Chondrocyte (in vitro differentiated cells): ENCODE results near the gene YIPF5. TPM values are rescaled to one million over a fixed set of nuclear protein-coding genes. Genes with fewer than 3 reads are reported as not detected.

Source experiments
- DNase-seq: peaks from one replicate; pipeline ENCODE4 v3.0.0; 2021; ENCODE audit warnings: mixed read lengths, low spot score
- H3K27ac Mint-ChIP-seq: one replicate; pipeline ENCODE4 v1.8.0; 2021; ENCODE audit warnings: mild to moderate bottlenecking, moderate library complexity, mixed read lengths; ENCODE audit not compliant: unreplicated experiment
- H3K27me3 Mint-ChIP-seq: 2 replicates; pipeline ENCODE4 v1.8.0; 2021; ENCODE audit warnings: low read depth, mixed read lengths
- H3K36me3 Mint-ChIP-seq: 2 replicates; pipeline ENCODE4 v1.8.0; 2021; ENCODE audit warnings: low read depth, mixed read lengths
- H3K4me1 Mint-ChIP-seq: 2 replicates; pipeline ENCODE4 v1.8.0; 2021; ENCODE audit warnings: low read depth, mild to moderate bottlenecking, mixed read lengths
- H3K4me3 Mint-ChIP-seq: one replicate; pipeline ENCODE4 v1.8.0; 2021; ENCODE audit warnings: mild to moderate bottlenecking, moderate library complexity, mixed read lengths; ENCODE audit not compliant: unreplicated experiment
- H3K9me3 Mint-ChIP-seq: 2 replicates; pipeline ENCODE4 v1.8.0; 2021; ENCODE audit warnings: low read depth, mixed read lengths
- total RNA-seq: library from RNA; stranded (reverse); gene quantifications from 3 replicates; pipeline ENCODE4 v1.2.1, GENCODE V29; 2021
- TF ChIP-seq, protein P1 (sequence below): fragments of 200-600 bp; sonication (generic); IDR thresholded peaks from 2 replicates; pipeline ENCODE4 v1.5.0; 2021; ENCODE audit warnings: antibody characterized with exemption, mild to moderate bottlenecking, moderate library complexity

Gene YIPF5
- total RNA-seq, 1 donor from 2014 or later, result 113 TPM

DNA sequence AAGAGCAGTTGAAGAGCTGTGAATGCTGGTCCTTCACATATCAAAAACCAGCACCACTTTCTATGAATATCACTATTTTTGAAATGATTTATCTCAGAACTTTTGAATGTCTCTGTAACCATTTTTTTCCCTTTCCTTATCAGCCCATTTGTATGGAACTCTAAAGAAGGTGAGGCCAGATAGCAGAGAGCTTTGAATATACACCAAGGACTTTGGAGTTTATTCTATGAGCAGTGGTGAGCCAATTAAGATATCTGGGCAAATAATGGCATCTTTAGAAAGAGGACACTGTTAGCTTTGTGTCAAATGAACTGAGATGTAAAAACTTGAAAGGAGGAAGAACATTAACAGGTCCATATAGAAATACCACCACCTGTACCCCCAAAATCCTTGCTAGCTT lies 22.2 kb upstream of the YIPF5 start:
- Mint-ChIP-seq H3K4me3 (no peak overlapping the region), H3K36me3 (no peaks in the 10 kb centered on the region), H3K27ac (no peak overlapping the region), H3K9me3 (no peaks in the 10 kb centered on the region), H3K4me1 (peaks cover 22% of the 10 kb centered on the region), H3K27me3 (no peaks in the 10 kb centered on the region)
- TF ChIP-seq, protein P1, sequence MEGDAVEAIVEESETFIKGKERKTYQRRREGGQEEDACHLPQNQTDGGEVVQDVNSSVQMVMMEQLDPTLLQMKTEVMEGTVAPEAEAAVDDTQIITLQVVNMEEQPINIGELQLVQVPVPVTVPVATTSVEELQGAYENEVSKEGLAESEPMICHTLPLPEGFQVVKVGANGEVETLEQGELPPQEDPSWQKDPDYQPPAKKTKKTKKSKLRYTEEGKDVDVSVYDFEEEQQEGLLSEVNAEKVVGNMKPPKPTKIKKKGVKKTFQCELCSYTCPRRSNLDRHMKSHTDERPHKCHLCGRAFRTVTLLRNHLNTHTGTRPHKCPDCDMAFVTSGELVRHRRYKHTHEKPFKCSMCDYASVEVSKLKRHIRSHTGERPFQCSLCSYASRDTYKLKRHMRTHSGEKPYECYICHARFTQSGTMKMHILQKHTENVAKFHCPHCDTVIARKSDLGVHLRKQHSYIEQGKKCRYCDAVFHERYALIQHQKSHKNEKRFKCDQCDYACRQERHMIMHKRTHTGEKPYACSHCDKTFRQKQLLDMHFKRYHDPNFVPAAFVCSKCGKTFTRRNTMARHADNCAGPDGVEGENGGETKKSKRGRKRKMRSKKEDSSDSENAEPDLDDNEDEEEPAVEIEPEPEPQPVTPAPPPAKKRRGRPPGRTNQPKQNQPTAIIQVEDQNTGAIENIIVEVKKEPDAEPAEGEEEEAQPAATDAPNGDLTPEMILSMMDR, result no peak
- DNase-seq, result no peak

DNA sequence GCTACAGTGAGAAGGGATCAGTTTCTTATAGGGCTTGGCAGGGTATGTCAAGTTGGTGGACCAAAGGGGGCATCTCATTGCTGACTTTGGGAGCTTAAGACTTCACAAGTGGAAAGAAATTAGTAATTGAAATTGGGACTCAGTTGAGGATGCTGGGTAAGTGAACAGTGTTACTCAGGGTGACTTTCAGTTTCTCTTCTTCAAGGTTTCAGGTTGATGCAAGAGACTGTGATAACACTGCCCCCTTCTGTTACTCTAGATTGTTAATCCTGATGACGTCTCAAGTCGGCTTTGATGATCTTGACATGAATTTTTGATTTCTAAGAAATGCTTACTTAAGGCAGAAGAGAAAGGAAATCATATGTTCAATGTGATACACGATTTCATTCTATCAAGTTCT lies 21.5 kb upstream of the YIPF5 start:
- Mint-ChIP-seq H3K27me3 (no peaks in the 10 kb centered on the region), H3K36me3 (no peaks in the 10 kb centered on the region), H3K4me3 (no peak overlapping the region), H3K27ac (no peak overlapping the region), H3K9me3 (no peaks in the 10 kb centered on the region), H3K4me1 (peaks cover 29% of the 10 kb centered on the region)
- TF ChIP-seq, protein P1, result peak; percentile 69
- no peak for DNase-seq

DNA sequence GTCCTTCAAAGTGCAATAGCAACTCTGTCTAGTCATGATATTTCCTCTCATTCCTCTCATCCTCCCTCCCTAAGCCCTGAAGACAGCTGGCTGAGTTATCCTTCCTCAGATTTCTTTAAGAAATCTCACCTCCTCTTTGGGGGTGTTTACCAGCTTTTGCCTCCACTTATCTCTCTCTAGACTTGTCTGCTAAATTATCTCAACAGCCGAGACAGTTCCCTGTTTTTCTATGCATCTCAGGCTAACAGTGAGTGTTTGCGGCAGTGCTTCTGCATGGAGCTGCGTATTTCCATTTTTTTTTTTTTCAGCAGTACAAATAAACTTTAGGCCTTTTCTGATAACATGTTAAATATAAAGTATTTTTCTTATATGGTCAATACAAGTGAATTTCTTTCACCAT lies 21.1 kb upstream of the YIPF5 start:
- Mint-ChIP-seq H3K9me3 (no peaks in the 10 kb centered on the region), H3K4me3 (no peak overlapping the region), H3K36me3 (no peaks in the 10 kb centered on the region), H3K27me3 (no peaks in the 10 kb centered on the region), H3K27ac (no peak overlapping the region), H3K4me1 (peaks cover 30% of the 10 kb centered on the region)
- TF ChIP-seq, protein P1, result no peak
- no peak for DNase-seq

DNA sequence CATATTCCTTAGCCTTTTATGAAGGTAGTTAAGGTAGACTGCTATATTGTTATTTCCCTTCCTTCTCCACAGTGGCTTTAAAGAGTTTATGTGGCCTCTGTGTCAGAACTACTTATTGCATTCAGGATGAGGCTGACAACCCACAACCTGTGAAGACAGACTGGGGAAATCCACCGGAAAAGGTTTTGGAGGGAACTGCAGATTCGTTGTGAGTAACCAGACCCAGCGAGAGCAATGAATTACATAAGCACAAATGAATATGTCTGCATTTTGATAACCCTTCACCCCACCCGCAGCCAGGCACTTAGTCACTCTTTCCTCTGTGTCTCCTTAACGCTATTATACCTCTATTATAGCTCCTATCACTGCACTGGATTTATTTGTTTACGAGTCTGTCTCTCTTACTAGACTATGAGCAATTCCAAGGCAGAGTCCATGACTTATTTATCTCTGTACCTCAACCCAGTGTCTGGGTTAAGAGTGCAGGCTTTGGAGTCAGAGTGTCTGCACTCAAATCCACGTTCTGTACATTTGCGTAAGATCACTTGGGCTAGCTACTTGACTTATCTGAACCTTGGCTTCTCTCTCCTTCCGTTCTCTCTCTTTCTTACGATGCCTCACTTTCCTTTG lies 19.5 kb upstream of the YIPF5 start:
- Mint-ChIP-seq H3K36me3 (no peaks in the 10 kb centered on the region), H3K4me3 (no peak overlapping the region), H3K27ac (no peak overlapping the region), H3K27me3 (no peaks in the 10 kb centered on the region), H3K4me1 (peaks cover 30% of the 10 kb centered on the region), H3K9me3 (no peaks in the 10 kb centered on the region)
- TF ChIP-seq, protein P1, result no peak
- DNase-seq, result no peak

DNA sequence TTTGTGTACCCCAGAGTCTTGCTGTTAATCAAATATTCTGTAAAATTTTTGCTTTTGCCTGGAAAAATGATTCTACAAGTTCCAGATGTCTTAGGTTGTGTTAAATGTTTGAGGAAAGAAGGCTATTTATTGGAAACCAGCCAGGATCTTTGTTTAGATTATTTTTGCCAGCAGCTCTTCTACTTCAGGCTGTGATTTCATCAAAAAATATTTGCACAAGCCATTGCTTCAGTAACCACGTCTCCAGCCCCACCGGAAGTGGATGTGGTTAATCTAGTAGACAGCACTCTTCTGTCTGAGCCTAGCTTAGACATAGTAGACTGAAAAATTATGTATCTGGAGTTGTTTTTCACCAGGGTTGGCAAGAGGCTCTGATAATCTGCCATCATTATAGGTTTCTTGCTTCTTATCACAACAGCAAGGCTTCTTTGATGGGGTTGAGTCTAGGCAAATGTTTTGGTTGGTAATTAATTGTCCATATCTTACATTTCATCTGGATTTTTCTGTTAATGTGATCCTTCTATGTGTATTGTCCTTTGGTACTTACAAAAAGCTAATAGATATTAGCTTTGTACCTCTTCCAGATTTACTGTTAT lies 17.3 kb upstream of the YIPF5 start:
- Mint-ChIP-seq H3K27ac (peak overlapping the region; percentile 86), H3K36me3 (no peaks in the 10 kb centered on the region), H3K4me1 (peaks cover 32% of the 10 kb centered on the region), H3K4me3 (no peak overlapping the region), H3K9me3 (no peaks in the 10 kb centered on the region), H3K27me3 (no peaks in the 10 kb centered on the region)
- no peak for DNase-seq
- TF ChIP-seq, protein P1, result no peak
